Body of pancreas (tissue), 4 donors: ENCODE measurements around the gene ENOX2. TPM values are rescaled to one million over a fixed set of nuclear protein-coding genes. Genes with fewer than 3 reads are reported as not detected.

Experiments
- ATAC-seq: fragments of 150-250 bp; one replicate; pipeline ENCODE4 v1.9.1; 2016
- DNase-seq, 4 donors: peaks; one replicate each; pipeline ENCODE4 v3.0.0-alpha.2; 2019
- H3K27ac ChIP-seq, 4 donors: fragments of 200-600 bp; sonication (generic); 1 replicate in 3 of 4; 2 replicates in 1 of 4; pipeline versions ENCODE4 v1.5.1 to v1.6.1; 2016 to 2019; ENCODE audit warnings: mild to moderate bottlenecking in 1 of 4, mixed read lengths in 1 of 4, moderate library complexity in 1 of 4
- H3K27me3 ChIP-seq, 2 donors: fragments of 200-600 bp; sonication (generic); one replicate each; pipeline ENCODE4 v1.6.0; 2016; ENCODE audit warnings: mild to moderate bottlenecking in 1 of 2
- H3K36me3 ChIP-seq, 2 donors: fragments of 200-600 bp; sonication (generic); replicated peaks in 1 of 2; 2 replicates each; pipeline ENCODE4 v1.5.1; 2016; ENCODE audit warnings: low read depth in 2 of 2; ENCODE audit not compliant: insufficient read depth in 1 of 2
- H3K4me1 ChIP-seq: fragments of 200-600 bp; sonication (generic); one replicate; pipeline ENCODE4 v1.6.0; 2016
- H3K4me3 ChIP-seq, 2 donors: fragments of 200-600 bp; sonication (generic); 1 replicate in 1 of 2; 2 replicates in 1 of 2; pipeline ENCODE4 v1.5.1; 2016 to 2019
- H3K9me3 ChIP-seq, 3 donors: fragments of 200-600 bp; sonication (generic); 1 replicate in 2 of 3; 2 replicates in 1 of 3; pipeline ENCODE4 v1.5.1; 2016
- POLR2A ChIP-seq, 3 donors: fragments of 450-650 bp; IDR thresholded peaks; one replicate each; pipeline ENCODE4 v1.6.1; 2016; ENCODE audit warnings: antibody characterized with exemption in 3 of 3, mild to moderate bottlenecking in 2 of 3
- WGBS, 2 donors: methylation state at CpG; one replicate each; pipeline ENCODE4 v1.1.5; 2017; 5-methylcytosine and 5-hydroxymethylcytosine counted together
- intact Hi-C: fragments of 100-400 bp; cut with DNase I; formaldehyde crosslinking; loops from one replicate; pipeline ENCODE4 v1.15.1; 2023
- total RNA-seq, 2 donors: library from RNA; depleted of rRNA; stranded (reverse); fragments of >200 nt; gene quantifications; one replicate each; pipeline ENCODE4 v1.1.0, GENCODE V29; 2016
- TF ChIP-seq, protein P1 (sequence below), 7 experiments: fragments of 450-650 bp in 4 of 7; fragments of 200-600 bp in 3 of 7; sonication (generic) in 3 of 7; IDR thresholded peaks; one replicate each; pipeline ENCODE4 v1.5.1; 2016 to 2019; ENCODE audit warnings: antibody characterized with exemption in 7 of 7

Gene ENOX2, protein sequence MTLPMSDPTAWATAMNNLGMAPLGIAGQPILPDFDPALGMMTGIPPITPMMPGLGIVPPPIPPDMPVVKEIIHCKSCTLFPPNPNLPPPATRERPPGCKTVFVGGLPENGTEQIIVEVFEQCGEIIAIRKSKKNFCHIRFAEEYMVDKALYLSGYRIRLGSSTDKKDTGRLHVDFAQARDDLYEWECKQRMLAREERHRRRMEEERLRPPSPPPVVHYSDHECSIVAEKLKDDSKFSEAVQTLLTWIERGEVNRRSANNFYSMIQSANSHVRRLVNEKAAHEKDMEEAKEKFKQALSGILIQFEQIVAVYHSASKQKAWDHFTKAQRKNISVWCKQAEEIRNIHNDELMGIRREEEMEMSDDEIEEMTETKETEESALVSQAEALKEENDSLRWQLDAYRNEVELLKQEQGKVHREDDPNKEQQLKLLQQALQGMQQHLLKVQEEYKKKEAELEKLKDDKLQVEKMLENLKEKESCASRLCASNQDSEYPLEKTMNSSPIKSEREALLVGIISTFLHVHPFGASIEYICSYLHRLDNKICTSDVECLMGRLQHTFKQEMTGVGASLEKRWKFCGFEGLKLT
- 1 to 10 TPM; 7.9 to 9.1 TPM for total RNA-seq

DNA sequence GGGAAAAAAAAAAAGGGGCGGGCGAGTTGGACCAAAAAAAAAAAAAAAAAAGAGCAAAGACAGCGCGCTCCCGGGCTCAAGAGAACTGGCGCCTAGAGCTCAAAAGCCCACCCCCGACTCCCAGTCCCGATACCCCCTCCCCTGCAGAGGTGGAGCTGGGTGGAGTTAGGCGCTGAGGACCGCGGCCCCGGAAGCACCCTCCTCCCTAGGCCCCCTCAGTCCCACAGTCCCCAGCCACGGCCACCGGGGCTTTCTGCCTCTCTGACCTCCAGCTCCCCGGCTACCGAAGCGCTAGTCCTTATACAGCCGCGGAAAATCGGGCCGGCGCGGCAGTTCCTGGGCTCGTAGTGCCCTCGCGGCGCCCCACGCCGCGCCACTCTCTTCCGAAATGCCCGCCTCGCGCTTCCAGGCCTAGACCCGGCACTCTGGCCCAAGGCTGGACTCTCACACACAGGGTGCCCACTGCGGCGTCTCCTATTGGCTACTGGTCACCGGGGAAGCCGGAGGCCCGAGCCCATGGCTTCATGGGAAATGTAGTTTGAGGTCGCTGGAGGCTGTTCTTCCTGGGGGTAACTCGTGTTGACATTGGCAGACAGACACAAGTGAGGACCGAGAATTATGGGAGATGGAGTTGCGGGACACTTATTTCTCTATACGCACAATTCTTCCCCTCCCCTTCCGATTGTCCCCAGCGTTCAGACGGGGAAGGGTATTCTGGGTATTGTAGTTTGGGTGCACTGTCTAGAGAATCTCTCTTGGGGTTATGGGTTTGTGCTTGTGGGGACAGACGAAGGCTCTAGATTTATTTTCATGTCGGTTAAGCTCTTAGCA lies at the start of gene ENOX2:
ENOX2 (minus strand) TSS at position 427 of the 831 bp plus-strand sequence. CDS start 199,993 bp downstream, outside the sequence.
- DNase-seq (peak; percentile 88 to 96 (median 93)), ATAC-seq (peak; percentile 99)
- Histone ChIP-seq H3K36me3 (no peaks in the 10 kb centered on the region), H3K9me3 (no peaks in the 10 kb centered on the region), H3K27ac (peak within 1 kb of the TSS; percentile 23 to 87 (median 66)), H3K4me1 (peaks cover 8% of the 10 kb centered on the region), H3K27me3 (no peaks in the 10 kb centered on the region), H3K4me3 (peak within 1 kb of the TSS; percentile 16 to 60)
- TF ChIP-seq POLR2A (IDR thresholded peaks at IDR 0.05): peak; percentile 75 to 89 (median 87)
- TF ChIP-seq, protein P1, sequence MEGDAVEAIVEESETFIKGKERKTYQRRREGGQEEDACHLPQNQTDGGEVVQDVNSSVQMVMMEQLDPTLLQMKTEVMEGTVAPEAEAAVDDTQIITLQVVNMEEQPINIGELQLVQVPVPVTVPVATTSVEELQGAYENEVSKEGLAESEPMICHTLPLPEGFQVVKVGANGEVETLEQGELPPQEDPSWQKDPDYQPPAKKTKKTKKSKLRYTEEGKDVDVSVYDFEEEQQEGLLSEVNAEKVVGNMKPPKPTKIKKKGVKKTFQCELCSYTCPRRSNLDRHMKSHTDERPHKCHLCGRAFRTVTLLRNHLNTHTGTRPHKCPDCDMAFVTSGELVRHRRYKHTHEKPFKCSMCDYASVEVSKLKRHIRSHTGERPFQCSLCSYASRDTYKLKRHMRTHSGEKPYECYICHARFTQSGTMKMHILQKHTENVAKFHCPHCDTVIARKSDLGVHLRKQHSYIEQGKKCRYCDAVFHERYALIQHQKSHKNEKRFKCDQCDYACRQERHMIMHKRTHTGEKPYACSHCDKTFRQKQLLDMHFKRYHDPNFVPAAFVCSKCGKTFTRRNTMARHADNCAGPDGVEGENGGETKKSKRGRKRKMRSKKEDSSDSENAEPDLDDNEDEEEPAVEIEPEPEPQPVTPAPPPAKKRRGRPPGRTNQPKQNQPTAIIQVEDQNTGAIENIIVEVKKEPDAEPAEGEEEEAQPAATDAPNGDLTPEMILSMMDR (IDR thresholded peaks at IDR 0.05): peak in 3 of 7 experiments; percentile 23 to 43 (median 29)
- intact Hi-C loops: no loop called here
- 0 to 1% methylated on average over 16 to 19 of the region's 50 CpGs for WGBS, 2 donors

DNA sequence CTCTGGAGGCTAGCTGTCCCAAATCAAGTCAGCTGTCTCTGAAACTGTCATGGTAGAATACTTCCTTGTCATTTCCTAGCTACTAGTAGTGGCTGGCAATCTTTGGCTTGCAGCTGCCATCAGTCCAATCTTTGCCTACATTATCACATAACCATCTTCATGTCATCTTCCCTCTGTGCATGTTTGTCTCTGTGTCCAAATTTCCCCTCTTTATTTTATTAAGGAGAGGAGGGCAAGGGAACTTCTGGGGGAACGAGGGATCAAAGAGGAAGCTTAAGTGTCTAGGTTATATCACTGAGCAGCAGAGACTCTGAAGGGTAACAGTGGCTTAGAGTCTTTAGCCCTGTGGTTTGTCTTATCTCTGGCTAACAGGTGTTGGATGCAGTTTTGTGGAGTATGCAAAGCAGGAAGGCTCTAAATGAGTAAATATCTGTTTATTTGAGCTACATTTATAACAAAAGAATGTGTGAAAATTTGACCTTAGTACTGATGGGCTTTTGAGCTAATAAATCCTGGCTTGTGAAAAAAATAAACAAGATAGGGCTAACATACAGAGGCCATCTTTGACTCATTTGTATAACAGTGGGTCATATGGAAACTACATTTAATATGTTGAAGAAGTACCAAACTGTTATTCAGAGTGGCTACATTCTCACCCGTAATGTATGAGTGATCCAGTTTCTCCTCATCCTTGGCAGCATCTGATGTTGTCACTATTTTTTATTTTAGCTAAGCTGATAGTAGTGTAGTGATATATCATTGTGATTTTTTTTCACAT lies 49.4 kb upstream of the ENOX2 start:
- no peak for DNase-seq
- H3K27me3 ChIP-seq: no peaks in the 10 kb centered on the region

DNA sequence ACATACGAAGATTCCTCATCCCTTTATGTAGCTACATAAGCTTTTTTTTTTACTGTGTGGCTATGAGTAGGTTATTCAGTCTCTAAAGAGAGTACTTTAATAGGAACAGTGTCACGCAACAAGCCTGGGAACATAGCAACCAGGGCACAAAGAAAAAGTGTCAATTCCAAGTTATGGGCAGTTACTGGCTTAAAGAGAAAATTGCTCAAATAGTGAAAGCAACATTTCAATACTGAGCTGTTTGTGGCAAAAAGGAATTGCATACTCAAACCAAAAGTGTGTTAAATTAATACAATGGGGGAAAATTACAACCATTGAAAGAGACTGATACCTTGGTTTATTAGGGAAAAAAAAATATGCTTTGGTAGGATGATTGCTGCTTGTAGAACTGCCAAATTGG lies 41.2 kb upstream of the ENOX2 start:
- DNase-seq: no peak
- H3K27ac ChIP-seq: no peak overlapping the region
- H3K4me3 ChIP-seq: no peak overlapping the region
- H3K4me1 ChIP-seq: no peaks in the 10 kb centered on the region
- 58 to 64% methylated on average over 2 of the region's 2 CpGs for WGBS, 2 donors
- ATAC-seq: no peak
- intact Hi-C loops: no loop called here
- no peaks in the 10 kb centered on the region for H3K27me3 ChIP-seq
- TF ChIP-seq, protein P1 (IDR thresholded peaks at IDR 0.05): no peak
- TF ChIP-seq POLR2A (IDR thresholded peaks at IDR 0.05): no peak
- H3K9me3 ChIP-seq: no peaks in the 10 kb centered on the region
- no peaks in the 10 kb centered on the region for H3K36me3 ChIP-seq

More for the DNA sequence above, 49.4 kb upstream of the ENOX2 start:
- Histone ChIP-seq H3K36me3 (no peaks in the 10 kb centered on the region), H3K4me3 (no peak overlapping the region), H3K27ac (no peak overlapping the region), H3K9me3 (no peaks in the 10 kb centered on the region), H3K4me1 (no peaks in the 10 kb centered on the region)
- intact Hi-C loops: no loop called here
- ATAC-seq: no peak
- TF ChIP-seq, protein P1 (IDR thresholded peaks at IDR 0.05): no peak
- TF ChIP-seq POLR2A (IDR thresholded peaks at IDR 0.05): no peak
- WGBS, 2 donors: 51 to 60% methylated on average over 2 of the region's 2 CpGs

DNA sequence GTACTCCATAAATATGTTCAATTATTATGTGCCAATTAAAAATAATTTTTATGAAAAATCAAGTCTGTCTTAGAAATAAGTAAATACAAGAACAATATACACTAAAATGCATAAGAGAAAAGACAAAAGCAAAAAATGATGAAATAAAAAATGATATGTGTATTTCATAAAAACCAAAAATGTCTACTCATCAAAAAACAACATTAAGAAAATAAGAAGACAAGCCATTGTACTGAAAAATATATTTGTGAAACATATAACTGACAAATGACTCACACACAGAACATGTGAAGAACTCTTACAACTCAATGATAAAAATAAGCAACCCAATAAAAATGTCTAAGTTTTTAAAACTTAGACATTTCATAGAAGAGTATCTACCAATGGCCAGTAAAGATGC lies 34.1 kb upstream of the ENOX2 start:
- DNase-seq (no peak), ATAC-seq (no peak)
- no peaks in the 10 kb centered on the region for H3K27me3 ChIP-seq
- no peaks in the 10 kb centered on the region for H3K36me3 ChIP-seq
- H3K4me1 ChIP-seq: no peaks in the 10 kb centered on the region
- H3K4me3 ChIP-seq: no peak overlapping the region
- H3K9me3 ChIP-seq: no peaks in the 10 kb centered on the region
- no peak overlapping the region for H3K27ac ChIP-seq
- TF ChIP-seq, protein P1 (IDR thresholded peaks at IDR 0.05): no peak
- no peak for TF ChIP-seq POLR2A (IDR thresholded peaks at IDR 0.05)
- intact Hi-C loops: no loop called here
